Activated naive CD8-positive, alpha-beta T cell treated with anti-CD3 and anti-CD28 coated beads, Interleukin-2, amount 50 U/mL, for 24 hours (primary cell): ENCODE data around the gene AARS1.
"Not testable (repeated sequence)": the region's sequence is repeated elsewhere in the genome, so short reads cannot be mapped to it uniquely, and the experiment has no call there.

Source experiments
- ATAC-seq: fragments of 150-1000 bp; cut with Tn5 transposase; one replicate; pipeline ENCODE4 v1.10.0; 2021
- DNase-seq: peaks from one replicate; pipeline ENCODE4 v3.0.0; 2021
- H3K27ac Mint-ChIP-seq: one replicate; pipeline ENCODE4 v1.8.0; 2021; ENCODE audit warnings: mild to moderate bottlenecking, mixed read lengths
- H3K27me3 Mint-ChIP-seq: one replicate; pipeline ENCODE4 v1.8.0; 2021; ENCODE audit warnings: mixed read lengths
- H3K36me3 Mint-ChIP-seq: one replicate; pipeline ENCODE4 v1.8.0; 2021; ENCODE audit warnings: low read depth, mixed read lengths
- H3K4me1 Mint-ChIP-seq: one replicate; pipeline ENCODE4 v1.8.0; 2021; ENCODE audit warnings: mixed read lengths
- H3K4me3 Mint-ChIP-seq: one replicate; pipeline ENCODE4 v1.8.0; 2021; ENCODE audit warnings: mild to moderate bottlenecking, moderate library complexity, mixed read lengths
- H3K9me3 Mint-ChIP-seq: one replicate; pipeline ENCODE4 v1.8.0; 2021; ENCODE audit warnings: mixed read lengths

Gene AARS1

DNA sequence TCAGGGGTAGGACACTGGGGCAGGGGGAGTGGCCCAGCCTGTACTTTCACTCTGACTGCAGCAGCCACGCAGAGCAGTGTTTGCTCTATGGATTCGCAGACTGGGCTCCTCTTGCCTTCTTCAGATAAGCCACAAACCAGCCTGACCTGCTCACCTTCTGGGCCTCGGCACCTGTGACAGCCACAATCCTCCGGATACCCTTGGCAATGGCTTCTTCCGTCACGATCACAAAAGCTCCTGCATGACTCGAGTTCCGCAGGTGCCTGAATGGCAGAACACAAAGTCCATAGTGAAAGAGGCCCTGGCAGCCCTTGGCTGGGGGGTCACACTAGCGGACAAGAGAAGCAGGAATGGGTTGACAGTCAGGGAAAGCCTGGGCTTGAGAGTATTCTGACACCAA is 33.7 kb downstream of the AARS1 start:
- H3K27ac Mint-ChIP-seq: no peak overlapping the region
- DNase-seq: no peak
- H3K9me3 Mint-ChIP-seq: no peaks in the 10 kb centered on the region
- H3K4me3 Mint-ChIP-seq: no peak overlapping the region
- no peaks in the 10 kb centered on the region for H3K27me3 Mint-ChIP-seq
- peaks cover 8% of the 10 kb centered on the region for H3K4me1 Mint-ChIP-seq
- ATAC-seq: no peak
- peaks cover 58% of the 10 kb centered on the region for H3K36me3 Mint-ChIP-seq

DNA sequence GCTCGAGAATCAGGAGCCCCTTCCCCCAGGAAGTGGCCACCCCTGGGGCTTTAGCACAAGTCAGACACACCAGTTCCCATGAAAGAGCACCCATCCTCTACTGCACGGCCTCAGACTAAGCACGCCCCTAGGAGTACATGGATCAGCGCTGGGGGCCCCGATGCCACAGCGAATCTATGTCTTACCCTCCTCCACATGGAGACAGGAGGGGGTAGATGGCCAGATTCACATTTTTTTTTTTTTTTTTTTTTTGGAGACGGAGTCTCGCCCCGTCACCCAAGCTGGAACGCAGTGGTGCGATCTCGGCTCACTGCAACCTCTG is 34.4 kb downstream of the AARS1 start:
- no peak for ATAC-seq

GRCh38 chr16:70254180-70254964 is 34.9 kb downstream of the AARS1 start:
- Mint-ChIP-seq H3K9me3 (no peaks in the 10 kb centered on the region), H3K27me3 (no peaks in the 10 kb centered on the region), H3K27ac (no peak overlapping the region), H3K4me3 (no peak overlapping the region), H3K4me1 (peaks cover 15% of the 10 kb centered on the region), H3K36me3 (peaks cover 56% of the 10 kb centered on the region)
- DNase-seq: no peak
- ATAC-seq: no peak

More for the DNA sequence above, 34.4 kb downstream of the AARS1 start:
- no peaks in the 10 kb centered on the region for H3K27me3 Mint-ChIP-seq
- peaks cover 11% of the 10 kb centered on the region for H3K4me1 Mint-ChIP-seq
- H3K4me3 Mint-ChIP-seq: no peak overlapping the region
- H3K36me3 Mint-ChIP-seq: peaks cover 56% of the 10 kb centered on the region
- no peak for DNase-seq
- no peak overlapping the region for H3K27ac Mint-ChIP-seq
- H3K9me3 Mint-ChIP-seq: no peaks in the 10 kb centered on the region

DNA sequence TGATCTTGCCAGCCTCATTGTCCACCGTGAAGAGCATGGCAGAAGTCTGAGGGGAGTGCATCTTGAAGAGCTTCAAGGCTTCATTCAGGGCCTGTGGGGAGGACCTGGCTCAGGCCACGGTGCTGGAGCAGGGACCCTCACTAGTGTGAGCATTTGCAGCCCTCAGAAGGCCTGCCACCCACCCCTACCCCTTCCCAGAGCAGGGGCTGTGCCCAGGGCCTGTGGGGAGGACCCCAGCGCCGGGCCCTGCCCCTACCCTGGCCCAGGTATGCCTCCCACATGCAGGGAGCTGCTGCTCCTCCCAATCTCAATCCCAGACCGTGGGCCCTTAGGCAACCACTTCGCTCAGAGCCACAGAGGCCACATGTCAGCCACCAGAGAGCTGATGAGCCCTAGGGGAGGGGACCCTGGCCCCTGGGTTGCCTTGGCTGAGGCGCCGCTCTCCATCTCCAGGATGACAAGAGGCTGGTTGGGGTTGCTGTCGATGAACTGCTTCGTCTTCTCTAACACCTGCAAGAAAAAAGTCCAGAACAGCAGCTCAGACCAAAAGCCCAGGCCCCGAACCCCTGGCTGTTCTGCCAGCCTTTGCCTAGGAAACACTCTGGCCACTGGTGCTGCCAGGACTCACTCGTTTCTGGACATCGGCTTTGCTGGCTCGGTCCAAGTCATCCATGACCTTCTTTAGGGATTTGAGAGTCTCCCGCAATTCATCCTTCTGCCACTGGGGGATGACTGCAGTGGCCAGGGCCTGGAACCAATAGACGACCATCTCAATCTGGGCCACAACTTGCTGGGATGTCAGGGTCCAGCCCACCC is 35.8 kb downstream of the AARS1 start:
- Mint-ChIP-seq H3K4me1 (peaks cover 21% of the 10 kb centered on the region), H3K4me3 (no peak overlapping the region), H3K9me3 (no peaks in the 10 kb centered on the region), H3K27ac (no peak overlapping the region), H3K27me3 (no peaks in the 10 kb centered on the region), H3K36me3 (peaks cover 53% of the 10 kb centered on the region)
- DNase-seq: peak; percentile 57
- no peak for ATAC-seq

DNA sequence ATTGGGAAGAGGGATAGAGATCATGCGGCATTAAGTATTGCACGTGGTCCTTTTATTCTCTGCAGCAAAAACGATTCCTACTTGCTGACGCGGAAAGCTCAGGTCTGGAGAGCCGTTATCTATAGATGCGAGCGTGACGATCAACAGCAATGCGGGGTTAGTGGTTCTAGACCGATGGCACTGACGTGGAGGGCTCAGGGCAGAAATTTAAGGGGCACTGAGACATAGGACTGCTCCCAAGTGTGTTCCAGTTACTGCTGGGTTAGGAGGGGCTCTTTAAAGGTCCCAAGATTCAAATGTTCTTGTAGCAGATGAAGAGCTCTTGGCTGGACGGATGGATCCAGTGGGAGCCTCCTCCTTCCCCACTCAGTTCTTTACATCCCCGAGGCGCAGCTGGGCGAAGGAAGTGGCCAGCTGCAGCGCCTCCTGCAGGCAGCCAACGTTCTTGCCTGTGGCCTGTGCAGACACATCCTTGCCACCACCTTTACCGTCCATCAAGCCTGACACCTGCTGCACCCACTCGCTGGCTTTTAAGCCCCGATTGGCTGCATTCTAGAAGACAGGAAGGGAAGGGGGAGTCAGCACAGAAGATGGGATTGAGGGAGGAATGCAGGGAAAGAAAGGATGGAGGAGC is 36.8 kb downstream of the AARS1 start:
- Mint-ChIP-seq H3K27me3 (no peaks in the 10 kb centered on the region), H3K27ac (peak overlapping the region; percentile 91), H3K36me3 (peaks cover 49% of the 10 kb centered on the region), H3K9me3 (no peaks in the 10 kb centered on the region), H3K4me1 (peaks cover 29% of the 10 kb centered on the region), H3K4me3 (peak overlapping the region; percentile 83)
- DNase-seq: peak; percentile 34
- no peak for ATAC-seq

DNA sequence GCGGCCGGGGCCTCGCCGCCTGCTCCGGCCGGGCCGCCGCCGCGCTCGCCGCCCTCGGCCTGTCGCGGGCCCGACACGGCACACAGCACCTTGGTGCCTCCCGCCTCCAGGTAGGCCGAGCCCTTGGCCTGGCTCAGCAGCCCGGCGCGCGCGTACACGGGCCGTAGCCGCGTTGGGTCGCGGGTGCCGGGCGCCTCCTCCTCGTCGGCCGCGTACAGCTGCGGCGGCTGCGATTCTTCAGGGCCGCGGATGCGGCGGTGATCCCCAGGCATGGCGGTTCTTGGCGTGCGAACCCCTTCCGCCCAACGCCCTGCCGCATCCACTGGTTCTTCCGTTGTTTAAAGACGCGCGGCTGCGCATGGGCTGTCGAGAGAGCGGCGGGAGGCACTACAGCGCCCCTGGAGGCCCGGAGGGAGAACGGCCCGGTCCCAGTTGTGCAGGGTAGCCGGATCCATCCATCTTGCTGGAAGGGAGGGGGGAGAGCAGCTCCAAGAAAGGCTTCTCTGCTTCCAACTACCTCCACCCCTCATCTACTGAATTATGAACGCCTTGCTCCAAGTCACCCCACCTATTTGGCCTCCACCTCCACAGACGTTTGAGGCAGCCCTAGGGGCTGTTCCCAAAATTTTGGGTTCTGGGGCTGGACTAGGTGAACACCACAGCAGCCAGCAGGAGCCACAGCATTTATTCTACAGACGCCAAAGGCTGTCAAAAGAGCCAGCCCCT is 37.5 kb downstream of the AARS1 start, which contains the start of gene EXOSC6:
Gene EXOSC6 (minus strand): TSS at position 312 of the 726 bp plus-strand sequence. CDS start 40 bp downstream, at position 272.
- peaks cover 30% of the 10 kb centered on the region for H3K4me1 Mint-ChIP-seq

DNA sequence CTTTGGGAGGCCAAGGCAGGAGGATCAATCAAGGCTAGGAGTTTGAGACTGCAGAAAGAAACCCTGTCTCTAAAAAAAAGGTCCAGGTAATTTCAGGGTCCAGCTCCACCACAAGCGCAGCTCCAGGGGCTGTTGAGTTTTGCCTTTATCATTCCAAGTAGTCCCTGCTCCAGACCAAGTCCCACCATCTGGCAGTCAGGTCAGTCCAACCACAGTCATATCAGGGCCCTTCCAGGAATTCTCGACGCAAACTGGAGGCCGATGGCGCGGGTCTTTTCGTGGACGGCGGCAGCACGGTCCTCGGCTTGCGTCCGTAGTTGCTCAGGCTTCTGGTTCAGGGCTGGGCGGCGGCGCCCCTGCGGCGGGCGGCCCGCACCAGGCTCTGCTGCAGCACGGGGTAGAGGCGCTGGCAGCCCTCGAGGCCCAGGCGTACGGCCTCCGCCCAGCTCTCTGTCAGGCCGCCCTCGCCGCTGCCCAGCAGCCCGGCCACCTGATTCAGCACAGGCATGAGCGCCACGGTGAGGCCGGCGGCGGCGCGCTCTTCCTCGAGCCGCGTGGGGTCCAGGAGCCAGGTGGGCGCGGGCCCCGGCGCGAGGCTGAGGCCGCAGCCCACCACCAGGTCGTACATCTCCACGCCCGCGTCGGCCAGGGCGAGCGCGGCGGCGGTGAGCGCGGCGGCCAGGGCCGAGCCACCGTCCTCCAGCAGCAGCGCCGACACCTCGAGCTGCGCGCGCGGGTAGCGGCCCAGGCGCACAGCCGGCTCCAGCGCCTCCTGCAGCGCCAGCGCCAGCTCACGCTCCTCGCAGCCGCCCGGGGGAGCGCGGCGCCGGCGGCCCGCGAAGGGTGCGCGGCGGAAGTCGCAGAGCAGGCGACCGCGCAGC is 38.3 kb downstream of the AARS1 start:
- peak overlapping the region; percentile 88 for H3K4me3 Mint-ChIP-seq
- ATAC-seq (peak; percentile 42), DNase-seq (peak; percentile 23)
- H3K27me3 Mint-ChIP-seq: no peaks in the 10 kb centered on the region
- H3K27ac Mint-ChIP-seq: peak overlapping the region; percentile 88
- H3K4me1 Mint-ChIP-seq: peaks cover 35% of the 10 kb centered on the region
- H3K36me3 Mint-ChIP-seq: peaks cover 40% of the 10 kb centered on the region
- no peaks in the 10 kb centered on the region for H3K9me3 Mint-ChIP-seq

More for the DNA sequence above, 37.5 kb downstream of the AARS1 start, which contains the start of gene EXOSC6:
- H3K4me3 Mint-ChIP-seq: peak within 1 kb of the TSS; percentile 88
- H3K36me3 Mint-ChIP-seq: peaks cover 45% of the 10 kb centered on the region
- ATAC-seq (peak; percentile 91), DNase-seq (peak; percentile 93)
- H3K27ac Mint-ChIP-seq: peak within 1 kb of the TSS; percentile 91
- no peaks in the 10 kb centered on the region for H3K9me3 Mint-ChIP-seq
- H3K27me3 Mint-ChIP-seq: no peaks in the 10 kb centered on the region

- DNase-seq, ATAC-seq, H3K9me3 Mint-ChIP-seq, H3K27ac Mint-ChIP-seq, H3K27me3 Mint-ChIP-seq: not testable (repeated sequence)
- peak overlapping the region; percentile 88 for H3K4me3 Mint-ChIP-seq
- peaks cover 33% of the 10 kb centered on the region for H3K36me3 Mint-ChIP-seq
- H3K4me1 Mint-ChIP-seq: peaks cover 39% of the 10 kb centered on the region
Observed at GRCh38 chr16:70249697-70250096, 39.6 kb downstream of the AARS1 start.

DNA sequence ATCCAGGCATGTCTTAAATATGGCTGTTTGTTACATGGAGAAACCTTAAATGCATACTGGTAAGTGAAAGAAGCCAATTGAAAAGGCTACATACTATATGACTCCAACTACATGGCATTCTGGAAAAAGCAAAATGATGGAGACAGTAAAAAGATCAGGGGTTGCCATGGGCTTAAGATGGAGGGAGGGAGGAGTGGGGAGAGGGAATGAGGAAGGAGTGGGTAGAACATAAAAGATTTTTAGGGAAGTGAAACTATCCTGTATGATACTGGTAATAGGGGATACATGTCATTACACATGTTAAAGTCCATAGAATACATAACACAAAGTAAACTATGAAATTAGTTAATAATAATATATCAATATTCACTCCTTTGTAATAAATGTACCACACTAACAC is 50.5 kb downstream of the AARS1 start:
- not testable (repeated sequence) for H3K4me3 Mint-ChIP-seq, H3K4me1 Mint-ChIP-seq, H3K9me3 Mint-ChIP-seq, DNase-seq, ATAC-seq, H3K27me3 Mint-ChIP-seq, H3K27ac Mint-ChIP-seq
- peaks cover 19% of the 10 kb centered on the region for H3K36me3 Mint-ChIP-seq

DNA sequence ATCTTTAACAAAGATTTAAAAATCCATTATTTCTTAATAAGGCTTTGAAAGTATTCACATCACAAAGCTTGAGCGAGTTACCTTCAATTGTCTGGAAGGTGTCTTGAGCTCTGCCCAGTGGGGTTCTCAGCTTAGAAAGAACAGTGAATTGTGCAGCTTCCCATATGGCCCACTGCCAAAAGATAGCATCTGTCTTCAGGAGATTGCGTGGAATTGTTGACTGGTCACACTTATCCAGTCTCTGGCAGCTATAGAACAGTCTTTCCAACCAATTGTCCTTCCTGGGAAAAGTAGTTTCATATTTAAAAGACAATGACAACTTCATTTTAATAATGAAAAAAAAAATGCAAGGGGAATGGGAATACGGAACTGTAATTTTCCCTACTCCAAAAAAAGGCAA is 57.5 kb downstream of the AARS1 start:
- Mint-ChIP-seq H3K36me3 (peaks cover 24% of the 10 kb centered on the region), H3K27ac (peak overlapping the region; percentile 13)
- not testable (repeated sequence) for H3K4me3 Mint-ChIP-seq, ATAC-seq, H3K9me3 Mint-ChIP-seq, H3K4me1 Mint-ChIP-seq, H3K27me3 Mint-ChIP-seq, DNase-seq

DNA sequence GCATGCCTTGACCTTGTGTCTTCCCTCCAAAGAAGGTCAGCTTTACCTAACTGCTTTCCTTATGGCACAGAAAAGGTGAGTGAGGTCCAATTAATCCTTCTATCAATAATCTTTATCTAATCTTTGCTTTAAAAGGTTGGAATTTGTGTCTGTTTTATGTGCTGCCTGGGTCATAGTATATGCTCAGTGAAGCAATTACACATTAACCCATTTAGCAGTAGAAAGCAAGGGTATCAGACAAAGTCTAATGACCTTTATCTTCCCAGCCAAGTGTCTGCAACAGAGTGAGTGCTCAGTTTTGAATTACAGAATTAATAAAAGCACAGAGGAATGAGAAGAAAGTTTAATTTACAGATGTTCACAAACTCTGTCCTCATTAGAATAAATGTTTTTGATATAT is 63.3 kb downstream of the AARS1 start:
- not testable (repeated sequence) for DNase-seq, H3K4me3 Mint-ChIP-seq, ATAC-seq, H3K27ac Mint-ChIP-seq, H3K27me3 Mint-ChIP-seq, H3K9me3 Mint-ChIP-seq, H3K4me1 Mint-ChIP-seq
- peaks cover 16% of the 10 kb centered on the region for H3K36me3 Mint-ChIP-seq

DNA sequence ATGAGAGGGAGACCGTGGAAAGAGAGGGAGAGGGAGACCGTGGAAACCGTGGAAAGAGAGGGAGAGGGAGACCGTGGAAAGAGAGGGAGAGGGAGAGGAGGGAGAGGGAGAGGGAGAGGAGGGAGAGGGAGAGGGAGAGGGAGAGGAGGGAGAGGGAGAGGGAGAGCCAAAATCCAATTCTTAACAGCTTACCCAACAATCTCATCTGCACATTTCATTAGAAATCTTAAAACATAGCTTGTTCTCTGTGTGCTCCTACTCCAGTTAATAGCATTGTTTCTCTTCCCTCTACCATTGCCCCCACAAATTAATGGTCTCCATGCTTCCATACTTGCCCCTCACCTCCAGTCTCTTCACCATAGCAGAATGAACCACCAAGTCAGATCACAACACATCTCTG is 63.9 kb downstream of the AARS1 start:
- not testable (repeated sequence) for H3K27me3 Mint-ChIP-seq, H3K27ac Mint-ChIP-seq, H3K4me3 Mint-ChIP-seq, H3K9me3 Mint-ChIP-seq, H3K4me1 Mint-ChIP-seq, DNase-seq, ATAC-seq
- peaks cover 16% of the 10 kb centered on the region for H3K36me3 Mint-ChIP-seq

GRCh38 chr16:70224645-70225044 is 64.7 kb downstream of the AARS1 start:
- H3K36me3 Mint-ChIP-seq: peaks cover 19% of the 10 kb centered on the region
- not testable (repeated sequence) for H3K4me1 Mint-ChIP-seq, H3K4me3 Mint-ChIP-seq, H3K27me3 Mint-ChIP-seq, H3K9me3 Mint-ChIP-seq, DNase-seq, ATAC-seq, H3K27ac Mint-ChIP-seq
